ENCODE measurements around the gene SLC44A1.
A peak's percentile ranks its signal among the peaks of the same experiment; 100 is the strongest.

SLC44A1 gene

DNA sequence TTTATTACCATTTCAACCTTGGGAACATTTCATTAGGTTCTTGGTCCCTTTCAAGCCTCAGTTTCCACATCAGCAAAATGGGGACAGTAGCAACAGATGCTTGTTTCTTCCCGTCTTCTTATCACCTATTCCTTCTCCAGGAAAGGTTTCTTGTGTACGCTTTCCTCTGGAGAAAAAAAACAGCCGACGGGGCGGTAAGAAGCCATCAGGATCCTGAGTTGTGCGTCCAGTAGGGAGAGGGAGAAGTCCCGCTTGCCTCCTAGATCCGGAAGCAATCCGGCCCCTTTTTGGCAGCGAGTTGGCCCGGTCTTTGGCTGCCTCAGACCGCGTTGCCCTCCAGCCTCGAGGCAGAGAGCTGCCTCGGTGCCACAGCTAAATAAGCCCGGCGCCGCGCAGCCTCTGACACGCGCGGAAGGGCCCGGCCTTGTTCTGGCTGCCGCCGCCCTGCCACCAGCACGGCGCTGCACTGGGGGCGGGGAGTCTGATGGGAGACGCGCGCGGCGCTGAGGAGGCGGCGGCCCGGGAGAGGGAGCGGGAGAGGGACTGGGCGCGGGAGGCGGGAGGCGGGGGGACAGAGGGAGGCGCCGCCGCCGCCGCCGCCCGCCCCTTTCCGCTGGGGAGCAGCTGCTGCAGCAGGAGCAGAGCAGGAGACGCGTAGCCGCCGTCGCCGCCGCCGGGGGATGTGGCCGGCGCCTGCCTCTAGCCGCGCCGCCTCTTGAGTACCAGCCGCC, at the start of gene SLC44A1:
SLC44A1 (plus strand) TSS at position 649 of the 731 bp plus-strand sequence. CDS start 218 bp downstream, outside the sequence.
- peak; percentile 79 for DNase-seq (ENCODE audit: low spot score)

DNA sequence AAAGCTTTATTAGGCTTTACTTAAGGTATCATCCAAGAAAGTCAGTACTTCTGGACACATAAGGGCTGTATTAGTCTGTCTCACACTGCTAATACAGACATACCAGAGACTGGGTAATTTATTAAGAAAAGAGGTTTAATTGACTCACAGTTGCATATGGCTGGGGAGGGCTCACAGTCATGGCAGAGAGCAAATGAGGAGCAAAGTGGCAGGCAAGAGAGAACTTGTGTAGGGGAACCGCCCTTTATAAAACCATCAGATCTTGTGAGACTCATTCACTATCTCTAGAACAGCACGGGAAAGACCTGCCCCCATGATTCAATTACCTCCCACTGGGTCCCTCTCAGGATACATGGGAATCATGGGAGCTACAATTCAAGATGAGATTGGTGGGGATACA, 49.2 kb upstream of the SLC44A1 start:
- no peak for DNase-seq (ENCODE audit: low spot score)

DNA sequence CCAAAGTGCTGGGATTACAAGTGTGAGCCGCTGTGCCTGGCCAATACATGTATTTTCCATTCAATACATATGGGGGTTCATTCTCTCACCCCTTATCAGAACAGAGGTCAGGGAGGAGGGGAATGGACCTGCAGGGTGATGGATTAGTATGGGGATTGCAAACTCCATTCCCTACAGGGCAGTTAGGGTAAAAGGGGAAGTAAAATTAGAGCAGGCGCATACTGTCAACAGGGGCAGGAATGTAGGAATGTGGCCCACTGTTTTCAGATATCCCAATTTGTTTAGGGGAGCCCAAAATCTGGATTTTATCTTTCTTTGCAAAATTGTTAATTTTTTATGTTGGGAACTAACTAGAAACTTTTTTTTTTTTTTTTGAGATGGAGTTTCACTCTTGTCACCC, 46.4 kb upstream of the SLC44A1 start:
- no peak for DNase-seq (ENCODE audit: low spot score)

DNA sequence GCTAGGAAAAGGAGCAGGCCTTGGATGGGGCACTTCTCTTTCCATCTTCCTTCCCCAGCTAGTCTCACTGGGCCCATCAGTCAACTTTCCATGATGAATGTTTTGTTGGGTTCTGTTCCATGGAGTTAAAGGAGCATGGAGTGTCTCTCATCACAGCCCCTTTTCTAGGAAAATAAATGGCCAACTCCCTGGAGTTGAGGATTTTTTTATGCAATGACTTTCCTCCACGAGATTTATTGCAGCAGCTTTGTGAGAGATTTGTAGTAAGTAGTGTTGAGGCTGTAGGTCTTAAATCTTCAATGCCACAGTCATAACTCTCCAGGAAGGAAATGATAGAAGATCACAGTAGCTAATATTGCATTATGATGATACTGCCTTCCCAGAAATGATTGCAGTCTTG, 45.6 kb upstream of the SLC44A1 start:
- DNase-seq (ENCODE audit: low spot score): no peak

DNA sequence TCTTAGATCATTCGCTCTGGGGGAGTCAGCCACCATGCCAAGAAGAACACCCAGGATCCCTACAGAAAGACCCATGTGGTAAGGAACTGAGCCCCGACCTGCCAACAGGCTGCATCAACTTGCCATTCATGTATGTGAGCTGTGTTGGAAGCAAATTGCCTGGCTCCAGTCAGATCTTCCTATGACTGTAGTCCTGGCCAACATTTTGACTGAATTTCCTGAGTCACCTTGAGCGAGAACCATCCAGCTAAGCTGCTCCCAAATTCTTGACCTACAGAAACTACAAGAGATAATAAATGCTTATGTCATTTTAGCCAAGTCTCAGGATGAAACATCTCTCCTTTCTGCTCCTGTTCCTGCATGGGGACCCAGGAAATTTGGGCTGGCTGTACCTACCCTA, 40.0 kb upstream of the SLC44A1 start:
- DNase-seq (ENCODE audit: low spot score): no peak

DNA sequence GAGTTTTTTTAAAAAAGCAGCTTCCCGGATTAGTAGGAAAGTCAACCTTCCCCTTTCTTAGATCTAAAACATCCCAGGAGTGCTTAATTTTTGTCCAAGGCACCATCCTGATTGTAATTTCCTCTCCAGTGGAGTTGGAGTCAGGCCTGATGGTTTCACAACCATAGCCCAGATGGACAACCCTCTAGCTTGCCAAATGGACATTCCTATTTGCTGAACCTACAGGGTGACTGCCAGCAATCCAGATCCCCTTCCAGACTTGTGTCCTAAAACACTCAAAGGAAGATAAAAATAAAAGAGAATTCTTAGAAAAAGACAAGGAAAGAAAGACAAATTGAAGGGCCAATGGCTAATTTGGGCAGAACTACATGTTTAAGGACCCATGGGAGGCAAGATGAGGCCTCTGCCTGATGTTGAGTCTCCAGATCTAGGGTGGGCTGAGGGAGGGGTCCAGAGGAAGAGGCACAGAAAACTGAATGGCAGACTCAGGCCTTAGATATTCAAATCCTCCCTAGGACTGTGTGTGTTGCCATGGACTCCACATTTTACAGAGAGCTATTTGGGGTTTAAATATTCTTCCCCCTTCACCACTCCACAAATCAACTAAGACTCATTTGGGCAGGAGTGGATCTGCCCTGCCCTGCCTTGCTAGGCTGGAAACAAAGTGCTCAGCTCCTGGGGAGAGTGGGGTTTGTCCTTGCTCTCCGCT, 38.5 kb upstream of the SLC44A1 start:
- DNase-seq (ENCODE audit: low spot score): no peak

DNA sequence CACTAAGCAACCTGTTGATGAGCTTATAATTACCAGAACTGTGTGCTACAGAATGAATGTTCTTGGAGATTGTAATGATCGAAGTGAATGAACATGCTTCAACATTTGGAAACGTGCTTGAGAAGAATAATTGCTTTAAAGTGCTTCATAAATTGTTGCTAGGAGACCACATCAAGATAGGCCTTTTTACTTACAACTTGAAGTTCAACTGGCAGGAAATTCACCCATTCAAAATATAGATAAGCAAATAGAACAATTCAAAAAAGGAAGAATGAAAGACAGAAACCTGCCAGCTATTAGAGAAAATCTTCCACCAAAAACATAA, 38.0 kb upstream of the SLC44A1 start:
- no peak for DNase-seq (ENCODE audit: low spot score)

DNA sequence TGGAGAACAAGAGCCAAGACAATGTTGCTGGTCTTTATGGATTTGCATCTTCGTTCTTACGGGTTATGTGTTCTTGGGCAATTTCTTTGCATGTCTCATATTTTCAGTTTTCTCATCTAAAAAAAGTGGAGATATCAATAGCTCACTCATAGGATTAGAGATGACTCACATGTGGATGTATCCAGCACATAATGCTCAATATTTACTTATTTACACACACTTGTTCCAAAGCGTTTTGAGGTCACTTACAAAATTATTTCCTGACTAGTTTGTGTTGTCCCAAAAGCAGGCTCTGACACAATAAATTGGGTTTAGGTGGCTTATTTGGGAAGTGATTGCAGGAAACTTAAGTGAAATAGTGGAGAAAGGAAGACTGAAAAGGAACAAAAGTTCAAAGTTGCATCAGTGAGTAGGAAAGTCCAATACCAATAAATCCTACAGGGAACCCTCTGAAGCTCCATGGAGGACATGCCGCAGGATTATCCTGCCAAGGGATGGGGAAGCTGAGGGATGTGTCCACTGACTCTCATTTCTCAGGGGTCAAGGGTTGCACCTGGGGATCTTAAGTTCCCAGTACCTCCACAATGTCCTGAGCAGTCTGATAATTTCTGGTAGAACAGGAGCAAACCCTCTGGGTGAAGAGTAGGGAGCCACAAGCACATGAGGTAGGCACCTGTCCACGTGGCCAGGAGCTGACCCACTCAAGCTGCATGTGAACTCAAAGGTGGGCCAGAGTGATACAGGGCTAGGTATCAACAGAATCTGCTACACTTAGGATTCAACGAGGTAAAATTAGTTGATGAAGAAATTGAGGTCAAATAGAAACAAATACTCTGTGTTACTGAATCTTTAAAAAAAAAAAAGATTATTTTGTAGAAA, 37.4 kb upstream of the SLC44A1 start:
- no peak for DNase-seq (ENCODE audit: low spot score)

DNA sequence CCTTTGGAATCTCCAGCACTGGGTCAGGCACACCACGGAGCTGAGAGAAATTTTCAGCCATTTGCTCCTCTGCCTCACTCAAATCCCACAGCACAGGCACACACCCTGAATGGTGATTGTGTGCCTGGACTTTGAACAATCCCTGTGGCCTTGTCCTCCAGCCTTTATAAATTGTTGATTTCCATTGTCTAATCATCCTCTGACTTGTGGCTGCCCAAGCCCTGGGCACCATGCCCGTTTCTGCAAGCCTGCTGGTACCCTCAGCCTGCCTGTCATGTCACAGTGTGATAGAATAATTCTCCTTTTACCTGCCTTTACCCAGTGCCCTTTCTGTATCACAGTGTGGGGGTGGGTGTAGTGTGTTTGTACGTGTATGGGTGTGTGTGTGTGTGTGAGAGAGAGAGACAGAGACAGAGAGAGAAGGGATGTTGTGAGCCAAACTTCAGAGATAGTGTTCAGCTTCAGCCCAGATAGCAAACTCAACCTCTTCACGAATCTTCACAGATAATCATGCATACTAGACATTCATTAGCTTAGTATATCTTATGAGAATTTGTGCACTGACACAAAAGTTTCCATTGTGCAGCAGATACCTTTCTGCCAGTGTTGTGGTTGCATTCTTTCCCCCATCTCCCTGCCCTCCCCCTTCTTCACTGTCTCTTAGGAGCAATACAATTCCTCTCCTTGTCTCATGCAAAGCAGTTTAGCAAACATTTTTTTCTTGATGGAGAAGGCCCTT, 27.8 kb upstream of the SLC44A1 start:
- no peak for DNase-seq (ENCODE audit: low spot score)

DNA sequence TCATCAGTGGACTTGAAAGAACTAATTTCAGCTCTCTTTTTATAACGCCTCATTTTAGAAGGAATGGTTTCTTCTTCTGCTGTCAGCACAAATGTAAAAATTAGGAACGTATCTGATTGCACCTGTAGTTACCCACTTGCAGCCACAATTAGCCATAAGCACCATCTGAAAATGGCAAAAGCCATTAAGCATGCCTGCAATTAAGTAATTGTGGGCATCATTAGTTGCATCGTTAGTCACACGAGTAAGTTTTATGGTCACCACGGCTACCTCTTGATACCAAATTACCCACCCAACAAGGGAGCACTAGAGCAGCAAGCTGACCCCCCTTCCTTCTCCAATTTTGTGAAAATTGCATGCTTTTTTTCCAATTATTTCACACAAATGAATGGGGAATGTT, 25.8 kb upstream of the SLC44A1 start:
- no peak for DNase-seq (ENCODE audit: low spot score)

DNA sequence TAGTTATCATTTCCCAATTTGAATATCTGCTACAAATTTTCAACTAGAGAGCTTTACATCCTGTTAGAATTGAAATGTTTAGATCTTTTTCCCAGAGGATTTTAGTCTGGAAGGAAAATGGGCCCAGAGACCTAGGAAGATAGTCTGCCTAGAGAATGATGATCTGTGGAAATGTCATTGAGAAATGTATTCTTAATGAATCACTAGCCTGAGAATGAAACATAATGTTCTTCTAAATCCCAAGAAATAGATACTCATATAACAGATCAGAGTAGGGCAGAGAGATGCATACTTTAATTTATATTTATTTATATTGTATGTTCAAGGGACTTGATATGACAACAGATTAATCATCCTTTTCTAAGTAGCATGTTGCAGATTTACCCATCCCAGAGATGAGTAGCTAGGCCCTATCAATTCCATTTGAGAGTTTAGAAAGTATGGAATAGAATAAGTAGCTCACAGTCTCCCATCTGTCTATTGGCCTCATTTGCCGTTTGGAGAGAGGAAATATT, 25.1 kb upstream of the SLC44A1 start:
- DNase-seq (ENCODE audit: low spot score): no peak

DNA sequence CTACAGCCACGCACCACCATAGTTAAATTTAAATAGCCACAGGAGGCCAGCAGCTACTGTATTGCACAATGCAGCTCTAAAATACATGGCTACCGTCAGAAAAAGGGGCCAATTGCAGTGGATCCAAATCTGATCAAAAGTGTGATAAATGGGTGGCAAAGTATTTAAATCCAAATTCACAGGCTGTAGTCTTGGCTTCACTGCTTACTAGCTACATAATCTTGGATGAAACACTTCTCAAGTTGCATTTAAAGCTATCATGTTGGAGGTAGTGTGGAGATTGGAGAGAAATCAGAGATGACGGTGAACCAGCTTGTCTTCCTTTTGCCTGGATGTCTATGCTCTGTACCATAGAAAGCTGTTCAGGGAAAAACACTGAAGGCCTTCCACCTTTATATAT, 24.0 kb upstream of the SLC44A1 start:
- no peak for DNase-seq (ENCODE audit: low spot score)

DNA sequence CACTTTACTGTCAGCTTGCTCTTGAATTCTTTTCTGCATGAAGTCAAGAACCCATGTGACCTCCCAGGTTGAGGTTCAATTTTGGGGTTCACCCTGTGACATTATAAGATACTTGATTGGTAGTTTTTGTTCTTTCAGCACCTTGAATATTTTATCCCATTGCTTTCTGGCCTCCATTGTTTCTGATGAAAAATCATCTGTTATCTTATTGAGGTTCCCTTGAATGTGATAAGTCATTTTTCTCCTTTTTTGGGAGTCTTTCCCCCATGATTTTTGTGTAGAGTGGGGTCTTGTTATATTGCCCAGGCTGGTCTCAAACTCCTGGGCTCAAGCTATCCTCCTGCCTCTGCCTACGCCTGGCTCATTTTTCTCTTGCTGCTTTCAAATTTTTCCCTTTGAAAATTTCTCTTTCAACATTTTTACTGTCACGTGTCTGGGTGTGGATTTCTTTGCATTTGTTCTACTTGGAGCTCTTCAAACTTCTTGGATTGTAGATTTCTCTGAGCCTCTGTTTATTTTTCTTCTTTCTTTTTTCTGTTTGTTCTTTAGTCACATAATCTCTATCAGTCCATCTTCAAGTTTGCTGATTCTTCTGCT, 20.8 kb upstream of the SLC44A1 start:
- DNase-seq (ENCODE audit: low spot score): no peak

DNA sequence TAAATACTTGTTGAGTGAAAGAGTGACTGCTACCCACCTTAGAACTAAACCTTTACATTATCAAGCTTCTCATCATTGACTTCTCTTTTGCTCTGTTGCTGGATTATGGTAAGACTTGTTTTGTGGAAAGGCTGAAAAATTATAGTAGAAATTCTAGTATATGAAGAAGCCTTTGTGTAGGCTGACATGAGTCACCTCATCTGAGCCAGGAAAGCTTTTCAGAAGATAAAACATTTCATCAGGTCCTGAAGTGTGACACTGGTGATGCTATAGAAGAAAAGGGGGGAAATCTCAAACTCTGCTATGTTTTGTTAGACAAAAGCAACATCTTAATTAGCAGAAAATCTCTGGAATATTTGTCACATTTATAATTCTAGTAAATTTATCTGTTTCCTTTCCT, 18.4 kb upstream of the SLC44A1 start:
- DNase-seq (ENCODE audit: low spot score): no peak

DNA sequence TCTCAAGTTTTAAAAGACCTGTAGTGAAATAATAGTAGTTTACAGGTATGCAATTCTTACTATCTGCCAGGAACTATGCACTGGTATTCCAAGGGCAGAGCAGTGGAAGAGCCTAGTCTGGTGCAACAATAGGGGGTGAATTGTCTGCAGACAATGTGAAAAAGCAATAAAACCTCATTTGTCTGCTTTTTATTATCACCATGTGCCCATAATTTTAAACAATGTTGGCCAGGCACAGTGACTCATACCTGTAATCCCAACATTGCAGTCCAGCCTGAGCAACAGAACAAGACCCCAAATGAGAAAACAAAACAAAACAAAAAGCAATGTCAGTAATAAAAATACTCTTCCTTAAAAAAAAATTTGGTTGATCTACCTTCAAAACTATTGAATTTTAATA, 12.2 kb upstream of the SLC44A1 start:
- DNase-seq (ENCODE audit: low spot score): no peak

DNA sequence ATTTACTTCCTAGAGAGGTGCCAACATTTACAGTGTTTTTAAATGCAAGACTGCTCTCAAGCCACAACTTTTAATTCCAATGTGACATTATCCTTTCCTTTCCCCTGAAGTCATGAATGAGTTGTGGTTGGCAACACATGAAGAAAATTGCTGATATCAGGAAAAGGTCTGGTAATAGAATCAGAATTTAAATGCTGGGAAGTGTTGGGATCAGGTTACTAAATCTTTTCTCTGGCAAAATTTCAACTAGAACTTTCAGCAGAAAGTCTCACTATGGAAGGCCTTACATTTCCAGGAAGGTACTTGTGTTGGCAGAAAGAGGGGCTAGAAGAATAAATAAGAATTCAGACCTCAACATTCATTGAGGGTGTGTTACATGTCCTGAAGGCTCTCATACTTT, 10.6 kb upstream of the SLC44A1 start:
- DNase-seq (ENCODE audit: low spot score): no peak

DNA sequence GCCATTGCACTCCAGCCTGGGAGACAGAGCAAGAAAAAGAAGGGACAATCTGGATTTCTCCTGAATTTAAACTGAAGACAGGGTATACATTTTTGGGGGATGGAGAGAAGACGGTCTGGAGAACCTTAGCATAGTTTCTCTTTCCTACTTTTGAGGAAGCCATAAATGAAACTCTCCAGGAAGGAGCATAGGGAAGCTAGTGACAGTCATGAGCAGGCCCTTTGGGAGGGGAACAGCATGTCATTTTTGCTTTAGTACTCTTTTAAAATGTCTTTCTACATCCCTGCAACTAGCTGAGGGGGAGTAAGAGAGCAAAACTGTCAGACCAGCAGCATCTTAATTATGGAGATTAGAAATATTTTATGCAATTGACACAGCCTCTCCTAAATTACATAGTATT, 8.2 kb upstream of the SLC44A1 start:
- no peak for DNase-seq (ENCODE audit: low spot score)

DNA sequence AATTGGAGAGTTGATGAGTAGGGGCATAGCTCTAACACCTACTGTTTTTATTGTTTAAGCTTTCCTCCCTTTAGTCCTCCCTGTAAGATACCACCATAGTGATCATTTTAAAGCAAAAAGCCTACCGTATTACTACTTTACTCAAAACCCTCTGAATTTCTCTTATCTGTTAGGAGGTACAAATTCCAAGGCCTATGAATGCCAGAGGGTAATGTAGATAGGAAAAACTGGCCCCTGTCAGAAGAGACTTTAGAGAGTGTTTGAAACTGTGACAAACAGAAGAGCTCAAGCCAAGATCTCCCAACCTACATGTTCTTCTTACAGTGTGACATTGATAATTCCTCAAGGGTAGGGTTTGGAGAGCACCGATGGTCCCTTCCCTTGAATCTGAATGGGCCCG, 7.2 kb upstream of the SLC44A1 start:
- DNase-seq (ENCODE audit: low spot score): no peak

DNA sequence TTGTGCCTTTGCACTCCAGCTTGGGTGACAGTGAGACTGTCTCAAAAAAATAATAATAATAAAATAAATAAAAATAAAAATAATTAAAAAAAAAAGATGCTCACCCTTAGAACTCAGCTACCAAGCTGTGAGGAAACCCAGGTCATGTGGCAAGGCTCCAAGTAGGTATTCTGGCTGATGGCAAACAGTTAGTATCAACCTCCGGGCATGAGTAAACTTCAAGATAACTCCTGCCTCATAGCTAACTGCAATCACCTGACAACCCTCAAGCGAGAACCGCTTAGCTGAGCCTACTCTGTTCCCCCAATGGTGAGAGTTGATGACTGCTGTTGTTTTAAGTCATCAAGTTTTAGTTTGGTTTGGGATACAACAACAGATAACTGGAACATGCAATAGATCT, 6.1 kb upstream of the SLC44A1 start:
- DNase-seq (ENCODE audit: low spot score): no peak

DNA sequence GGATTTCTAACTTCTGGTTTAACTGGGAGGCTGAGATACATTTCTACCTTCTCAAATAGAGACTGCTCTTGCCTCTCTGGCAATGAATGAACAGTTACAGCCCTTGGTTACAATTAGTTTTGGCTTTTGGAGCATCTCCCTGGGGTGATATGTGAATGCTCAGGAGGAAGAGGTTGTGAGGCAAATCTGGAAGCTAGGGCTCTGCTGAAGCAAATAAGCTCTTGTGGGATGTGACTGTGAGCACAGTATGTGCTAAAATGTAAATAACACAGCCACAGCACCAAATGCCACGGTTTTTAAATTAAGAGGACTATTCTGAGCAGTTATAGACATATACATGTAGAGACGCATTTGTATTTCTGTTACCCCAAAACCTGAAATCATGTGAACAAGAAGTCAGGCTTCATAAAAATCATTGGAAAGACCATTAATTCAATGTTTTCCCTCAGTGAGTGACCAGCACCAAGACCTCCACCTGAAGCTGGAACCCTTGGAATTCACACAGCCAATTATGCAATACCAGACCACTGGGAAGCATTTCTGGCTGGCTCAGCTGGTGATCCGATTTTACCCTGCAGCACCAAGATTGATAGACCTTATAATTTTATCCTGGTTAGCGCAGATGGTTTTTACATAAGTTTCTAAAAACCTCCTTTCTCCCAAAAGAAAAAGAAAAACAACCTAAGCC, 3.0 kb upstream of the SLC44A1 start:
- no peak for DNase-seq (ENCODE audit: low spot score)

DNA sequence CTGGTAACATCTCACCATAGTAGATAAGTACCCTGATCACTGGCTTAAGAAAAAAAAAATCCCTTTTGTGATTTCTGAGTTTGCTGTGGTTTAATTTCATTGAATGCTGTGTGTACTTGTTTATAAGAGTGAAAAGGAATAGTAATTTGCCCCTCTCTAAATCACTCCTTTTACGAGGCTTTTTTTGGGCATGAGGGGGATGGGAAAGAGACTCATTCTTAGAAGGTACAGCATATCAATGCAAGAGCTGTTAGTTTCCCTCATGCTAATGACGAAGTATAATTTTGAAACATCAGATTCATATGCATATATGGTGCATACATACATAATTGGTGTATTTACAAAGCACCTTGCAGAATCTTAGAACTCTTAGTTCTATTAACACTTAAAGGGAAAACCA, 2.4 kb upstream of the SLC44A1 start:
- DNase-seq (ENCODE audit: low spot score): no peak

Measured in germinal center (tissue), 1 donor.